D341Med (cell line): ENCODE results near the gene HNRNPR.
"Not testable (repeated sequence)": the region's sequence is repeated elsewhere in the genome, so short reads cannot be mapped to it uniquely, and the experiment has no call there.

Experiments used
- DNase-seq: peaks from one replicate; pipeline ENCODE4 v3.0.0; 2012; ENCODE audit warnings: low spot score

Gene HNRNPR

DNA sequence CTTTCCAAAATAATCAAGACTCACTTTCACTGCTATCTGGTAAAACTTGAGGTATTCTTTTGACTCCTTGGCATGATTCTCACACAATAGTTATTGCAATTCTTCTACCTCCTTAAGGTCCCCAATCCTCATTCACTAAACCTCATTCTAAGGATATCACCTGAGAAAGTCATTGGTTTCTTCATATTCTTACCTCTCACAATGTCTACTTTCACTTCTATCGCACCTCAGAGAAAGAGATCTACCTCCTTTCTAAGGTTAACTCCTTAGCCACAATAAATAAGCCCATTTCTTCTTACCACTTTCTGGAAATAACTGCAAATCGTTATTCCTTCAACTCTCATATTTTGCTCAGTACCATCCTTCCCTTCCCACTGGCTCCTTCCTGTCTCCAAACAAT, 18.7 kb downstream of the HNRNPR start:
- DNase-seq, result no peak

DNA sequence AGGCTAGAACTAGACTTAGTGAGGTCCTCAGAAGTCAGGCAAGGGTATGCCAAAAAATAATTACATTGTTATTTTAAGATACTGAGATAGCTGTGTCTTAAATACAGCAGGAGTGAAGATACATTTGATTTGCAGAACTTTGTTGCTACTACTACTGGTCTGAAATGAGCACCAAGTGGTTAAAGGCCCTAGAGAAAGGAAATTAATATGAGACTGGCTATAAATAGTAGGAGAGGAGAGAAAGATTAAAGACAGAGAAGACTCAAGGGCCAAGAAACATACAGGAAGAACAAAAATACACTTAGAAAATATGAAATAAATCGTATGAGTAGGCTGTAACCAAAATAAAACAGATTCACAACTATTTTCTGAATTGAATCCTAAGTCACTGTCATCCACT, 21.3 kb downstream of the HNRNPR start:
- no peak for DNase-seq

DNA sequence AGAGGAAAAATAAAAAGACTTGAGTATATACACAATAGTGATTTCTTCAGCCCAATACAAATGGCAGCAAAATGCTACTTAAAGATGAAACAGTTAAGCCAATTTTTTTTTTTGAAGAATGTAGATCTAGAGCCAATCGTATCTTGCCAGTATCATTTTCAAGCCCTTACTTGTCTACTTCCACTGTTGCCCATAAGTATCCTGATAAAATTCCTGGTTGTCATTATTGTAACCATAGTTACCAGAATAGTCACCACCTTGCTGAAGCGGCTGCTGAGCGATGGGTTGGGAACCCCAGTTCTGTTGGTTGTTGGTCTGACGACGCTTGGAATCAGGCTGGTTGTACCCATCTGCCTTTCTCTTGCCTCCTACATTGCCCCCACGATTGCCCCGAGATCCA, 33.8 kb downstream of the HNRNPR start:
- not testable (repeated sequence) for DNase-seq

DNA sequence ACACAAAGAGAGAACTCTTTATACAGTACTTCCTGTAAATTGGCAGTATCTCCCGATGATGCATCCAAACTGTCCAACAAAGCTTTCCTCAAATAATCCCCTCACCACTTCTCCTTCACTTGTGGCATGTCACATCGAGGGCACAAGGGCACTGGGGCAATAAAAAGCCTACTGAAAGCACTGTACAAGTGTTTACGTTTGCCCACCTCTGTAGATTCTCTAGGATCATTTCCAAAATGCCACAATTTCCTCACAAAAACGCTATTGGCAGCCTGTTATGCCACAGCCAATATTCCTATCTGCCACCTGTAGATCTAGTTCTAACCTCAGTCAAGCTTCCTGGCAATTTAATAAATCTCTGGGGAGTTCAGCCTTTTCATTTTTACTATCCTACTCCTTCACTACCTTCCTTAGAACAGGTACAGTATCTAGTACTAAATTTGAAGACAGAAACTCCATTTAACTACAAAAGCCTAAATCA, 39.9 kb downstream of the HNRNPR start:
- no peak for DNase-seq

DNA sequence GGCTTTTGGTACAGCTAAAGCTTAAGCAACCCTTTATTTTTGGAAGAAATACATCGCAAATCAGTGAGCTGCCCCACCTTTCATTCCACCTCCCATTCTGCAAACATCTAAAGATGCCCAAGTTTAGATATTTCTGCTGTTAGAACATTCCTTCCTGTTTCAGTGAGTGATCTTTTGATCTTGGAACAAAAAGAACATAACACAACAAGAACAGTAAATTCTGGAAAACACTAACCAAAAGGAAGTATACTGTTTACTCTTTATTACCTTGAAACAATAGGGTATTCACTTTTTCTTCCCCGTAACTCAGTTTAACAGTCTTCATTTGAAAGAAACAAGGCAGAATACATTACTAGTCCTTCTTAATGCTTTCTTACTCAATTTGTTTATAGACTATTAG, 40.6 kb downstream of the HNRNPR start:
- DNase-seq, result no peak

DNA sequence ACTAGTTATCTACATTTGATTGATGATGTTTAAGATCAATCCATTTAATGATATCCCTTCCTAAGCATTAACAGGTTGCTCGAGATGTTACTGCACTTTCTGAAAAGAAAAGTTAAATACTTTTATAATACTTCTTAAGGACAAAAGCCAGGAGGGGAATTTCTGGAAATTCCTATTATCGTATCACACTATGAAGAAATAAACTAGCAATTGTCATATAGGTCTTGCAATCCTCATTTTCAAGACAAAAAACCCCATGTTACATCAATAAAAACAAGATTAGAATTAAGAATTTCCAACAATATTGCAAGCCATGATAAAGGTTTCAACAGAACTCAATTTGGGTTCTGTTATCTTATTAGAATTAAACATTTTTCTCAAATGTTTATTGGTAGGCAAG, 47.2 kb downstream of the HNRNPR start:
- no peak for DNase-seq

DNA sequence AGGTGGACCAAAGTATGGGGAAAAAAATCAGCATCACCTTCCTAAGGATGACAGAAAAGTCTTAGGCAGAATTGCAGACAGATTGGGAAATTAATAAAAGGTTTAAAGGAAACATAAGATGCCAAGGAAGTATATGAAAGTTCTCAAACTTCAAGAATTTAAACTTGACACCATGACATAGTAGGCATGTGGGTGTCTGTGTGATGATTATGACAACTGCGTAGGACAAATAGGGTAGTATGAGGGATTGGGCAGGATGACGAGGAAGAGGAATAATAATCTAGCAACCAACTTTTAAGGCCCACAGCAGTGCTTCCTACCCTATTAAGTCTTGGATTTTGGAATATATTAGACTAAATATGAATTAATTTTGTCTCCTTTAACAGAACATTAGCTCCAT, 52.4 kb downstream of the HNRNPR start:
- DNase-seq, result no peak

DNA sequence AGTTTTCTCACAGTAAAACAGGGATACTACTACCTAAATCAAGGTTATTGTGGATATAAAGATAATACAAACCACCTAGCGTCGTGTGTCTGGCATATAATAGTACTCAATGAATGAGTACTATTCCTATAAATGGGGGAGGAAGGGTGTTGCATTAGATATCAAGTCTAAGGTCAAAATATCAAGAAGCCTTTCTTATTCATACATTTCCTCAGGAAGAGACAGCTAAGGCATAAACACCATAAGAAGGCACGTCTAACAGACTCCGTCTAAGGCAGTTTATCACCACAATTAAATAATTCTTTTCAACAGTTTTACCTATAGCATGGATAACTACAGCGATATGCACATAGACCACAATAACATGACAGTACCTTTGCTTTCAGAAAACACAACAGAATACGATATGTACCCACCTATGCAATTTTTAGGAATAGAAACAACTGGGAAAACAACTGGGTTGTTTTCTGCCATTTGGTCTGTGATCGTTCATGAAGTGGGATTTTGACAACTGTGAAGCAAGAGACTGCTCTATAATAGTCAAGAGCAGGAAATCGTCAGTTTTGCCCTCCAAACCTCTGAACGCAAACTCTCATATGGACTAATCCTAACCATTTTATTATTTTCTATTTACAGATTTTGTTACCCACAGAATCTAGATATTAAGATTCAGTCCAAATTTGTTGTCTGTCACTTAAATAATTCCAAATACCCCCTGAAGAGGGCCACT, 53.1 kb downstream of the HNRNPR start:
- DNase-seq, result no peak

DNA sequence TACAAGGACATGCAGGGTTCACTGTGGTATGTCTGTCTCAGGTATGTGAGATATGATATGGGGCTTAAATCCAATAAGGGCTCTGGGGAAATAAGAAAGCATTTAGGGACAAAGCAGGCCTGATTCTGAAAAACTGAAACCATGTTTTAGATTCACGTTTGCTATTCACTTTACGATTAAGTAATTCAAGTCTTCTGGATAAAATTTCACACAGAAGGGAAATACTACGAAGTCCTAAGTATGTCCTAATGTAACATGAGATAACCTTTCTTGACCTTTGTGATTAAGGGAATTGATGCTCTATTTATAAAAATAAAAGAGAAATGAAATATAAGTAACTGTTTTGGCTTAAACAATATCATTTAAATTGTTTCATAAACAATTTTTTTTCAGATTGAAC, 55.4 kb downstream of the HNRNPR start:
- DNase-seq, result no peak

DNA sequence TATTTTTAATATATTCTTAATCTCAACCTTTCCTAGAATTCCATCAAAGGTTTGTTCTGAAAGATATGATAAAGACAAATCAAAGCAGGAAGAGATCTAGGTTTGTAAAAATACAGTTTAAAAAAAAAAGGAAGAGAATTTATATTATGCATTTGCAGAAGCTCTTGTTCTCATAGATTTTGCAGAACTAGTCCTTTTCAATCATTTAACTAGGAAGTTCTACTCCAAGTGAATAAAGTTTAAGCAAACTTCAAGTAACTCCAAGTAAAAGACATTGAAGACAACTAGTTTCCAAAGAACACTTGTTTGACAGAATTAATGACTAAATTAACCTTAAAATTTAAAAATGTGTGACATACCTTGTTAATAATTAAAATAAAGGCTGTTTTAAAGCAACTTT, 55.9 kb downstream of the HNRNPR start:
- DNase-seq, result no peak

DNA sequence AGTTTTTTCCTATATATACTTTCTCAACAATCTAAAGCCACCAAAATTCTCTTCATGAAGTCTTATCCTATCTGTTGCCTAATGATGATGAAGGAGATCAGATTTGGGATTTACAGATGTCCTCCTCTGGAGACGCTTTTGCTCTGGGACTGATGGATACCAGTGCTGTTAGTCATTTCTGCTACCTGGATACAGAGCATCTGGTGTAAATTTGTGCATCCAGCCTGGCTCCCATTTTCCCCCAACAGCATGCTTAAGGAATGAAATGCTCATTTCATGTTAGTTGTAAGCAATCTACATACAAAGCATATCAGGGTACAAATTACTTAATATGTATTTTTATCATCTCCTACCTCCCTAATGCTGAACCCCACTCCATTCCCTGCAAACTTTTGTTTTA, 57.7 kb downstream of the HNRNPR start:
- no peak for DNase-seq

DNA sequence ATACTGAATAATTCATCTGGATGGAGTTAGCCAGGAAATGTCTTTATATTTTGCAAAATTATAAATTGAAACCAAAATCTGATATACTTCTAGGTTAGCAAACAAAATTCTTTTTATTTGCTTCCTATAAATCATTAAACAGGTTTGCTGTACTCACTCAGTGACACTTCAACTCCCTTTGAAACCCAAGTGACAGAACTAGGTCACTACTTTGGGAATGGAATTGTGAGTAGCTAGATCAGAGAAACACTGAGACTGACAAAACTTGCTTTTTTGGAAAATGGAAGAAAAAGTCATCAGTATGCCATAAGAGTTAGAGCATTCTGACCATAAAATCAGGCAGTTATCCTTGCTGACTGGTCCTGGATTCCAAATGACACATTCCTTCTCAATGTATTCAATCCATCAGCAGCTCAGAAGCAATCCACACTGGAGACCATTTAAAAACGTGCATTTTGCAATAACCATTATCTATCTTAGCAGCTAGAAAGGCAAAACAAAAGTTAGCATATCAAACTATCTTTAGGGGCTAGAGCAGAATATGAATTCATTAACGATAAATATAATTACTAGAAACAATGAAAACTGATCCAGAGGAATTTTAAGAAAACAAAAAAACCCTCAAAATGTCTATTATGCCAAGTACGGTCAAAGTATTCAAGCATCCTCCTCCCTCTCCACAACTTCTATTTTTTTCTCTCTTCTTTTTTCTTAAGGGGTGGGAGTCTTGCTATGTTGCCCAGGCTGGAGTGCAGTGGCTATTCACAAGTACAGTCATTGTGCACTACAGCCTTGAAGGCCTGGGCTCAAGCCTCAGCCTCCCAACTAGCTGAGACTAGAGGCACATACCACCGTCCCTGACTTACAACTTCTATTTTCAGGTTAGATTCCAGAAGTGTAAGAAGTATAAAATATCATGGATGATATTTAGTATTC, 60.1 kb downstream of the HNRNPR start:
- DNase-seq, result no peak

DNA sequence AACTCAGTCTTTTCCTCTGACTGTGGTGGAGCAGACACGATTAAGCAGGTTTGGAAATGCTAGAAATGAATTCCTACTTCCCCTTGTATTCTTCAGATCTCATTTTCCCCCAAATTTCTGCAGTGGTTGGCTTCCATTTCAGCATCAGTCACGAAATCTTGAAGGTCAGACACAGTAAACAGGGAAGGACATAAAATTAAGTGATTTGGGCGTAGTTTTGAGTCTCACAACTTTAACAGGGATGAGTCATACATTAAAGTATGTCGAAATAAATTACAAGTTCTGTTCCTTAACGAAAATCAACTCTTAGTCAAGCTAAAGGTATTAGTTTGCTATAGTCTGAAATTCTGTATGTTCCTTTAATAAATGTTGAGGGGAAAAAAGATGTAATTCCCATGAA, 61.1 kb downstream of the HNRNPR start:
- no peak for DNase-seq

DNA sequence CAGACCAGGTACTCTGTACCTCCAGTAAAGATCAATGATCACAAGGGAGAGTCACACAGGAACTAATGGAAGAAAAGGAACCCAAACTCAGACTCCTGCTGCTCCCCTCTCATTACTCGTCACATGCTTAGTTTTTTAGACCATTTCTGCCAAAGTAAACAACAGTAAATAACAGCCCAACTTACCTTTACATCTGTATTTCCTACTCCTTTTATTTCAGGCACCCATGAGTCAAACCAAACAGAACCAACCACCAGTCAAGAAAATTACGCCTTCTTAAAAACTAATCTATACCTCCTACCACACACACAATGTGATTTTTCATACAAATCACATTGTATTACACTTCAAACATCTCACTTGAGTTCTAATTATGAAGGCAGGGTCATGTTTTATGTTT, 65.4 kb downstream of the HNRNPR start:
- DNase-seq, result no peak

DNA sequence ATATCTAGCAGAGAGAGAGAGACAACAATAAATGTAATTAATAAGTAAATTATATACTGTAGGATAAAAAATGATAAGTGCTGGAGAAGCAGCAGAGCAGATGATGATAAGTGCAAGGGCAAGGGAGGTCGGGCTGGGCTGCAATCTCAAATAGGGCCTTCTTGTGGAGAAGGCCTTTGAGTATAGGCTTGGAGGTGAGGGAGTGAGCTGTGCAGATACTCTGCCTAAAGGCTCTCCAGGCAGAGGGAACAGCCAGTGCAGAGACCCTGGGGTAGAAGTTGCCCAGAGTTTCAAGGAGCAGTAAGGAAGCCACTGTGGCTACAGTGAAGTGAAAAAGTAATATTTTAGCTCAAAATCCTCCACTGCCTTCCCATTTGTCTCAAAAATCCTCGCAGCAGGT, 67.6 kb downstream of the HNRNPR start:
- no peak for DNase-seq

DNA sequence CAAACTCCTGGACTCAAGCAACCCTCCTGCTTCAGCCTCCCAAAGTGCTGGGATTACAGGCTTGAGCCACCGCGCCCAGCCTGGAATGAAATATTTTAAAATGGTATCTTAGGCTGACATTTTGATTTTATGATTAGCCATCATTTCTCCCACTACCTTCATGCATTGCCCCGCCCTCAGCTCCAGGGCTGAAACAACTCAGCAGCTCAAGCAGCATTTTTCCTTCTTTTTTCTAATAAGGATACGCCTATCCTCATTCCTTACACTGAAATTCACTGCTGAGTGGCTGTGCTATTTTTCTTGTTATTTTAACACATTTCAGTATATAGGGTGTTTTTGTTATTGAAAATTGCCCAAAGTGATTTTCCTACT, 70.0 kb downstream of the HNRNPR start:
- DNase-seq, result no peak

DNA sequence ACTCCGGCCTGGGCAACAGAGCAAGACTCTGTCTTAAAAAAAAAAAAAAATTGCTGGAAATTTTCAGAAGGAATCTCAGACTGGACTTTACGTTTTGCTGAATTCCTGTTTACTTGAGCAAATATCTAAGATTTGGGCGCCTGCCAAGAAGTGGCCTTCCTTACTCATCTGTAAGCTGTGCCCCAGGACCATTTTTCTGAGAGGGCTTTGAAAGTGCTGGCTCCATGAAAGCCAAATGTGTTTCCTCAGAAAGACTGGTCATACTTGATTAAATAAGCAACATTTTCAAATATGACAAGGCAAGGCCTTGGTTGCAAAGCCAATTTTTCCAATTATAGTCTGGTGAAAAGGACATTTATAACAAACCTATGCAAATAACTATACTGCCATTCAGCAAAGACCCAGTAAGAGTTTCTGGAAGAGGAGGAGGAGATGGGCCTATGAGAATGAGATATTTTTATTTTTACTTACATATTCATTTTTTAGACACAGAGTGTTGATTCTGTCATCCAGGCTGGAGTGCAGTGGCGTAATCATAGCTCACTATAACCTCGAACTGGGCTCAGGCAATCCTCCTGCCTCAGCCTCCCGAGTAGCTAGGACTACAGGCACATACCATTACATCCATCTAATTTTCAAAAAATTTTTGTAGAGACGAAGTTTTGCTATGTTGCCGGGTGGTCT, 70.5 kb downstream of the HNRNPR start:
- no peak for DNase-seq

DNA sequence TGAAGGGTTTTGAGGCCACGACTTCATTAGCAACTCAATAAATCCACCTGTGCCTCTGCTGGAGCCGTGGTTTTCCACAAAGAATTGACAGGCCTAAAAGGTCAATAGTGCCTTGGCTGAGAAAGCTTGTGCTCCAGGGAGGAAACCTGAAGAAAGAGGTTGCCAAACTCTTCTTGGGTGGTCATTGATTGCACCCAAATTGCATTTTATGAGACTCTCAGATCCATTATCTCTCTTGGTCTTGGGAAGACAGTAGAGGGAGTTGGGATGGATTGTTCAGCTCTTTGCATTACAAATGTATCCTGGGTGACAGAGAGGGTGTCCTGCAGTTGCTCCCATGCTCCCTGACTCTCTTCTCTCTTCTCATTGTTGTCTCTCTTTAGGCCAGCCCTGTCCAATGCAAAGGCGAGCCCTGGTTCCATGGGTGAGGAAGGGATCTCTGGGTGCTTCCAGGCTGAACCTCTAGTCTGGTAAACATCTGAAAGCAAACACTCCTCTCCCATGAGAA, 80.7 kb downstream of the HNRNPR start:
- no peak for DNase-seq

DNA sequence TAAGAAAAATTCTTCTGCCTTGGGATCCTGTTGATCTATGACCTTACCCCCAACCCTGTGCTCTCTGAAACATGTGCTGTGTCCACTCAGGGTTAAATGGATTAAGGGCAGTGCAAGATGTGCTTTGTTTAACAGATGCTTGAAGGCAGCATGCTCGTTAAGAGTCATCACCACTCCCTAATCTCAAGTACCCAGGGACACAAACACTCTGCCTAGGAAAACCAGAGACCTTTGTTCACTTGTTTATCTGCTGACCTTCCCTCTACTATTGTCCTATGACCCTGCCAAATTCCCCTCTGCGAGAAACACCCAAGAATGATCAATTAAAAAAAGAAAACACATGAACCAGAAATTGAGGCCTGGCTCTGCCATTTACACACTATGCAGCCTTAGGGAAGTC, 86.0 kb downstream of the HNRNPR start:
- DNase-seq, result not testable (repeated sequence)

DNA sequence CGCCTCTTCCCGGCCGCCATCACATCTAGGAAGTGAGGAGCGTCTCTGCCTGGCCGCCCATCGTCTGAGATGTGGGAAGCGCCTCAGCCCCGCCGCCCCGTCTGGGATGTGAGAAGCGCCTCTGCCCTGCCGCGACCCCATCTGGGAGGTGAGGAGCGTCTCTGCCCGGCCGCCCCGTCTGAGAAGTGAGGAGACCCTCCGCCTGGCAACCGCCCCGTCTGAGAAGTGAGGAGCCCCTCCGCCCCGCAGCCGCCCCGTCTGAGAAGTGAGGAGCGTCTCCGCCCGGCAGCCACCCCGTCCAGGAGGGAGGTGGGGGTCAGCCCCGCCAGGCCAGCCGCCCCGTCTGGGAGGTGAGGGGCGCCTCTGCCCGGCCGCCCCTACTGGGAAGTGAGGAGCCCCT, 86.7 kb downstream of the HNRNPR start:
- DNase-seq, result not testable (repeated sequence)
